GM12878 (cell line): ENCODE measurements around the gene RPS3. TPM values are rescaled to one million over a fixed set of nuclear protein-coding genes. Genes with fewer than 3 reads are reported as not detected.

ENCODE experiments used
- ATAC-seq: fragments of 200-7000 bp; cut with Tn5 transposase; 3 replicates; pipeline ENCODE4 v1.9.1; 2020; ENCODE audit warnings: mild to moderate bottlenecking, moderate library complexity
- BruUV-seq: library from RNA; stranded (reverse); fragments of 400-500 nt; replicated peaks from 2 replicates; lab custom pipeline; 2021; lab: Mats Ljungman, UMichigan
- CTCF ChIA-PET: fragments of 300-600 bp; sonication (Branson Sonifier 250); formaldehyde crosslinking; extraction: SDS; loops from one replicate; lab custom pipeline; 2021; ENCODE audit warnings: inconsistent platforms; lab: Yijun Ruan, JAX
- POLR2A ChIA-PET: fragments of 350-600 bp; formaldehyde crosslinking; extraction: SDS; loops from one replicate; lab custom pipeline; 2021; ENCODE audit warnings: inconsistent platforms; lab: Charles Lee
- RAD21 ChIA-PET: fragments of 300-600 bp; sonication (Branson Sonifier 250); formaldehyde crosslinking; loops from one replicate; lab custom pipeline; 2023; ENCODE audit warnings: antibody characterized with exemption; ENCODE audit not compliant: unreplicated experiment; lab: Charles Lee
- SMC1A ChIA-PET: fragments of 300-600 bp; sonication (Branson Sonifier 250); formaldehyde crosslinking; loops from one replicate; lab custom pipeline; 2023; ENCODE audit not compliant: unreplicated experiment, uncharacterized antibody; lab: Charles Lee
- DNase-seq: peaks from one replicate; pipeline ENCODE4 v3.0.0-alpha.2; 2011; ENCODE audit warnings: low read depth, low spot score
- FAIRE-seq: peaks from 3 replicates; lab custom pipeline; 2011; peaks lifted over from hg19 to GRCh38; lab: Jason Lieb, UNC
- H2AFZ ChIP-seq: 2 replicates; pipeline ENCODE4 v1.6.0; 2011; ENCODE audit warnings: low read depth, low read length, control low read depth; ENCODE audit not compliant: control insufficient read depth
- H3K27ac ChIP-seq: 2 replicates; pipeline ENCODE4 v1.5.1; 2011; ENCODE audit warnings: control low read depth; ENCODE audit not compliant: control insufficient read depth, insufficient read depth
- H3K27me3 ChIP-seq, 2 experiments: replicated peaks in 1 of 2; 2 replicates each; pipeline versions ENCODE4 v1.6.0 to v1.6.1; 2011; ENCODE audit warnings: low read length in 1 of 2; ENCODE audit not compliant: control insufficient read depth in 2 of 2, insufficient read depth in 2 of 2
- H3K36me3 ChIP-seq, 2 experiments: 2 replicates each; pipeline ENCODE4 v1.5.1; 2011; ENCODE audit warnings: low read length in 1 of 2; ENCODE audit not compliant: control insufficient read depth in 2 of 2, insufficient read depth in 2 of 2
- H3K4me1 ChIP-seq: 2 replicates; pipeline ENCODE4 v1.6.1; 2011; ENCODE audit warnings: mild to moderate bottlenecking, low read length, moderate library complexity, mixed read lengths; ENCODE audit not compliant: control insufficient read depth, insufficient read depth
- H3K4me2 ChIP-seq: 2 replicates; pipeline ENCODE4 v1.6.0; 2011; ENCODE audit warnings: control low read depth; ENCODE audit not compliant: control insufficient read depth, insufficient read depth
- H3K4me3 ChIP-seq: fragments of 200-600 bp; sonication (generic); 2 replicates; pipeline ENCODE4 v1.5.1; 2016
- H3K79me2 ChIP-seq: 2 replicates; pipeline ENCODE4 v1.6.0; 2011; ENCODE audit warnings: low read length; ENCODE audit not compliant: control insufficient read depth, insufficient read depth
- H3K9ac ChIP-seq: 2 replicates; pipeline ENCODE4 v1.8.0; 2011; ENCODE audit warnings: low read length, control low read depth, mixed read lengths; ENCODE audit not compliant: control insufficient read depth, insufficient read depth
- H3K9me3 ChIP-seq: replicated peaks from 3 replicates; pipeline ENCODE4 v1.5.1; 2011; ENCODE audit warnings: mild to moderate bottlenecking, low read length; ENCODE audit not compliant: control insufficient read depth, insufficient read depth
- H4K20me1 ChIP-seq: 2 replicates; pipeline ENCODE4 v1.6.0; 2011; ENCODE audit not compliant: control insufficient read depth, insufficient read depth
- CREM ChIP-seq: IDR thresholded peaks from 2 replicates; pipeline ENCODE4 v1.6.1; 2014; ENCODE audit warnings: antibody characterized with exemption, low read depth
- GATAD2B ChIP-seq: fragments of 450-650 bp; conservative IDR thresholded peaks from 2 replicates; pipeline ENCODE4 v1.6.1; 2017; ENCODE audit warnings: low read depth, mild to moderate bottlenecking, moderate library complexity
- HDGF ChIP-seq: fragments of 450-650 bp; IDR thresholded peaks from 2 replicates; pipeline ENCODE4 v1.6.1; 2016; ENCODE audit warnings: antibody characterized with exemption
- IRF4 ChIP-seq: IDR thresholded peaks from 2 replicates; pipeline ENCODE4 v1.6.1; 2011; ENCODE audit warnings: low read depth, low read length
- MYC ChIP-seq: IDR thresholded peaks from 2 replicates; pipeline ENCODE4 v1.6.1; 2011; ENCODE audit warnings: mild to moderate bottlenecking, low read length, moderate library complexity, inconsistent platforms; ENCODE audit not compliant: insufficient read depth, insufficient replicate concordance, insufficient read length, severe bottlenecking
- POU2F2 ChIP-seq: IDR thresholded peaks from 3 replicates; pipeline ENCODE4 v1.6.1; 2011; ENCODE audit warnings: low read depth, mild to moderate bottlenecking, low read length, borderline replicate concordance
- SIN3A ChIP-seq: IDR thresholded peaks from 2 replicates; pipeline ENCODE4 v1.6.1; 2012; ENCODE audit warnings: low read depth, low read length, improper control_type of control experiment
- SMARCA5 ChIP-seq: fragments of 450-650 bp; IDR thresholded peaks from 2 replicates; pipeline ENCODE4 v1.6.1; 2017; ENCODE audit warnings: mild to moderate bottlenecking
- SMC3 ChIP-seq: IDR thresholded peaks from 2 replicates; pipeline ENCODE4 v1.6.1; 2011; ENCODE audit warnings: low read length, improper control_type of control experiment, borderline replicate concordance
- SPI1 ChIP-seq: IDR thresholded peaks from 2 replicates; pipeline ENCODE4 v1.6.1; 2011; ENCODE audit warnings: low read depth, mild to moderate bottlenecking, low read length, moderate library complexity, borderline replicate concordance; ENCODE audit not compliant: insufficient read depth
- SRF ChIP-seq, 2 experiments: IDR thresholded peaks; 2 replicates each; pipeline ENCODE4 v1.6.1; 2011; ENCODE audit warnings: low read depth in 2 of 2, low read length in 2 of 2, mild to moderate bottlenecking in 1 of 2, moderate library complexity in 1 of 2
- TARDBP ChIP-seq: IDR thresholded peaks from 2 replicates; pipeline ENCODE4 v1.6.1; 2016; ENCODE audit warnings: borderline replicate concordance
- TCF12 ChIP-seq: IDR thresholded peaks from 2 replicates; pipeline ENCODE4 v1.6.1; 2011; ENCODE audit warnings: low read depth, mild to moderate bottlenecking, low read length
- WGBS: methylation state at CpG from one replicate; pipeline ENCODE4 v1.1.6; 2016; ENCODE audit warnings: low lambda C conversion rate; ENCODE audit not compliant: insufficient replicate concordance, insufficient coverage; ENCODE audit errors: missing lambda C conversion rate; 5-methylcytosine and 5-hydroxymethylcytosine counted together
- in situ Hi-C: fragments of 300-500 bp; cut with MboI; formaldehyde crosslinking; loops from 9 replicates; pipeline ENCODE4 v1.14.3; 2018; ENCODE audit warnings: mixed read lengths
- intact Hi-C: fragments of 100-400 bp; cut with micrococcal nuclease; formaldehyde crosslinking; loops from one replicate; pipeline ENCODE4 v1.14.2; 2022; ENCODE audit not compliant: unreplicated experiment
- polyA plus RNA-seq, 11 experiments: library from polyadenylated mRNA; depleted of rRNA in 4 of 11; unstranded in 6 of 11; stranded (reverse) in 5 of 11; fragments of >200 nt; fragmentation: Nextera tagmentation in 4 of 11; fragmentation: Illumina TruSeq in 1 of 11; extraction: Ambion mirVana in 4 of 11; extraction: Trizol in 1 of 11; gene quantifications; 1 replicate in 1 of 11; 2 replicates in 10 of 11; pipeline versions ENCODE4 v1.2.1 to v1.2.3, GENCODE V29; 2011 to 2016; ENCODE audit warnings: inconsistent platforms in 2 of 11, missing spikeins in 2 of 11, low read depth in 1 of 11
- total RNA-seq, 4 experiments: library from RNA; depleted of rRNA in 3 of 4; stranded (reverse); fragments of >200 nt in 3 of 4; fragmentation: Illumina TruSeq in 1 of 4; extraction: Trizol in 1 of 4; gene quantifications; 2 replicates each; pipeline versions ENCODE4 v1.2.1 to v1.2.3, GENCODE V29; 2013 to 2021
- TF ChIP-seq, protein P1 (sequence below): IDR thresholded peaks from 2 replicates; pipeline ENCODE4 v1.6.1; 2011; ENCODE audit warnings: low read depth, mild to moderate bottlenecking, low read length, moderate library complexity, borderline replicate concordance; ENCODE audit errors: extremely low read depth
- TF ChIP-seq, protein P2 (sequence below): IDR thresholded peaks from 2 replicates; pipeline ENCODE4 v1.6.1; 2011; ENCODE audit warnings: mild to moderate bottlenecking, low read depth, low read length, moderate library complexity; ENCODE audit not compliant: insufficient replicate concordance
- TF ChIP-seq, protein P3 (sequence below), 3 experiments: IDR thresholded peaks in 2 of 3; conservative IDR thresholded peaks in 1 of 3; 2 replicates each; pipeline ENCODE4 v1.5.1; 2011; ENCODE audit warnings: low read depth in 3 of 3, low read length in 3 of 3, mild to moderate bottlenecking in 3 of 3, control low read depth in 2 of 3, moderate library complexity in 2 of 3, inconsistent platforms in 1 of 3, mixed read lengths in 1 of 3; ENCODE audit not compliant: control insufficient read depth in 2 of 3, insufficient read depth in 1 of 3; ENCODE audit errors: extremely low read depth in 1 of 3

The RPS3 gene
- total and polyA plus RNA-seq, 10 of the 15 experiments (the other 5 are each of a cell fraction or from before 2014, with no cell fraction given) = 2,127 to 9,556 (median 4,327) TPM

DNA sequence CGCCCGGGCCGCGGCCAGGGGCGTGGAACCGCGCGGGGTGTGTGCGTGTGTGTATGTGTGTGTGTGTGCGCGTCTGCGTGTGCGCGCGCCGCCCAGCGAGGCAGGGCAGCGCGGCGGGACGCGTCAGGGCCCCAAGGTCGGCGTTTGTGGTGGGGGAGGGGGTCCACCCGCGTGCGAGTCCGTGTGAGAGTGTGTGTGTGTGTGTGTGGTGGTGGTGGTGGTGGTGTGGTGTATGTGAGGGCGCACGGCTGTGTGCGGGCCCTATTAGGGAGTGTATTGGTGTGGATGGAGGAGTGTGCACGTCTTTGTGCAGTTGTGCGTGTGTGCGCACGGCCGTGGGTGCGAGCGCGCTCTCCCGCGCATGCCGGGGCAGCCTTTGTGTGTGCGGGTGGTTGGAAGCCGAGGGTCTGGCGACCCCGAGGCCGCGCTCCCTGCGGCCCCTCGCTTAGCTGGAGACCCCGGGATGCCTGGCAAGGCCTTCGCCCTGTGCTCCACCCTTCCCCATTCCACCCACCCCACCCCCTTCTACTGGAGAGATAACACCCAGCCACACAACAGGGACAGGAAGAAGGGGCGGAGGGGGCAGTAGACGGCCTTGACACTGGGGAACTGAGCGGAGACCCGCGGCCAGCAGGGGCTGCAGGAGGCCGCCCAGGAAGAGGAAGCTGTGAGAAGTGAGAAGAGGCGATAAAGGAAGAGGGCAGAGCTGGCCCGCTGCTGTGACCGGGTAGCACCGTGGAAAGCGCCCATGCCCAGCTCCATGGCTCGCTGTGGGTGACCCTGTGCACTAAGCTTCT, 47.3 kb upstream of the RPS3 start:
- H3K9me3 ChIP-seq = no peaks in the 10 kb centered on the region
- peak overlapping the region; percentile 39 for H3K9ac ChIP-seq
- H3K36me3 ChIP-seq = no peaks in the 10 kb centered on the region
- H3K4me2 ChIP-seq = peak overlapping the region; percentile 92
- H3K4me1 ChIP-seq = peaks cover 11% of the 10 kb centered on the region; the same call in 1 of the 2 replicates
- H3K27ac ChIP-seq = no peak overlapping the region
- no peak for FAIRE-seq
- in situ Hi-C loops = no loop called here
- no peak for DNase-seq
- peaks cover 0 to 4% of the 10 kb centered on the region in 2 experiments; a peak in 1 of 4 replicates for H3K27me3 ChIP-seq
- ChIA-PET CTCF (interaction anchor here (0.9 to 4.4 kb wide), 11 partner anchors 10 to 170 kb away, joined by 3 to 25 read pairs (median 6); no protein-coding TSS in a partner anchor), POLR2A (interaction anchor here (0.6 to 2.2 kb wide), 4 partner anchors 11 to 64 kb away, joined by 3 to 8 read pairs (median 5); no protein-coding TSS in a partner anchor), SMC1A (interaction anchor here (0.8 to 2.4 kb wide), 6 partner anchors 9 to 72 kb away, joined by 3 to 9 read pairs (median 5); no protein-coding TSS in a partner anchor), RAD21 (interaction anchor here (0.9 to 3.3 kb wide), 6 partner anchors 11 to 93 kb away, joined by 3 to 14 read pairs (median 8); no protein-coding TSS in a partner anchor)
- H4K20me1 ChIP-seq = no peaks in the 10 kb centered on the region
- peak overlapping the region; percentile 7 for H2AFZ ChIP-seq
- no TSS peak for BruUV-seq
- peak overlapping the region; percentile 73 for H3K4me3 ChIP-seq
- WGBS = 1% methylated on average over 39 of the region's 64 CpGs
- ATAC-seq = peak; percentile 75
- intact Hi-C loops = no loop called here
- H3K79me2 ChIP-seq = peaks cover 23% of the 10 kb centered on the region
- TF ChIP-seq SMC3 (no peak), POU2F2 (no peak), MYC (no peak), TCF12 (0 out of 2 replicates have a peak, but pooled peaks have one; percentile 5), SIN3A (0 out of 2 replicates have a peak, but pooled peaks have one; percentile 44), CREM (no peak), TARDBP (no peak), SMARCA5 (peak; percentile 17; the same call in 1 of the 2 replicates), SRF (IDR thresholded peaks at IDR 0.05; ENCODE audit: low read depth in 2 of 2, low read length in 2 of 2) (no peak), IRF4 (no peak), HDGF (peak; percentile 91), GATAD2B (peak; percentile 80), SPI1 (peak; percentile 24; the same call in 1 of the 2 replicates)
- TF ChIP-seq, protein P1, sequence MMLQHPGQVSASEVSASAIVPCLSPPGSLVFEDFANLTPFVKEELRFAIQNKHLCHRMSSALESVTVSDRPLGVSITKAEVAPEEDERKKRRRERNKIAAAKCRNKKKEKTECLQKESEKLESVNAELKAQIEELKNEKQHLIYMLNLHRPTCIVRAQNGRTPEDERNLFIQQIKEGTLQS = no peak
- TF ChIP-seq, protein P2, sequence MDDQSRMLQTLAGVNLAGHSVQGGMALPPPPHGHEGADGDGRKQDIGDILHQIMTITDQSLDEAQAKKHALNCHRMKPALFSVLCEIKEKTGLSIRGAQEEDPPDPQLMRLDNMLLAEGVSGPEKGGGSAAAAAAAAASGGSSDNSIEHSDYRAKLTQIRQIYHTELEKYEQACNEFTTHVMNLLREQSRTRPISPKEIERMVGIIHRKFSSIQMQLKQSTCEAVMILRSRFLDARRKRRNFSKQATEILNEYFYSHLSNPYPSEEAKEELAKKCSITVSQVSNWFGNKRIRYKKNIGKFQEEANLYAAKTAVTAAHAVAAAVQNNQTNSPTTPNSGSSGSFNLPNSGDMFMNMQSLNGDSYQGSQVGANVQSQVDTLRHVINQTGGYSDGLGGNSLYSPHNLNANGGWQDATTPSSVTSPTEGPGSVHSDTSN = no peak
- TF ChIP-seq, protein P3, sequence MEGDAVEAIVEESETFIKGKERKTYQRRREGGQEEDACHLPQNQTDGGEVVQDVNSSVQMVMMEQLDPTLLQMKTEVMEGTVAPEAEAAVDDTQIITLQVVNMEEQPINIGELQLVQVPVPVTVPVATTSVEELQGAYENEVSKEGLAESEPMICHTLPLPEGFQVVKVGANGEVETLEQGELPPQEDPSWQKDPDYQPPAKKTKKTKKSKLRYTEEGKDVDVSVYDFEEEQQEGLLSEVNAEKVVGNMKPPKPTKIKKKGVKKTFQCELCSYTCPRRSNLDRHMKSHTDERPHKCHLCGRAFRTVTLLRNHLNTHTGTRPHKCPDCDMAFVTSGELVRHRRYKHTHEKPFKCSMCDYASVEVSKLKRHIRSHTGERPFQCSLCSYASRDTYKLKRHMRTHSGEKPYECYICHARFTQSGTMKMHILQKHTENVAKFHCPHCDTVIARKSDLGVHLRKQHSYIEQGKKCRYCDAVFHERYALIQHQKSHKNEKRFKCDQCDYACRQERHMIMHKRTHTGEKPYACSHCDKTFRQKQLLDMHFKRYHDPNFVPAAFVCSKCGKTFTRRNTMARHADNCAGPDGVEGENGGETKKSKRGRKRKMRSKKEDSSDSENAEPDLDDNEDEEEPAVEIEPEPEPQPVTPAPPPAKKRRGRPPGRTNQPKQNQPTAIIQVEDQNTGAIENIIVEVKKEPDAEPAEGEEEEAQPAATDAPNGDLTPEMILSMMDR (IDR thresholded peaks at IDR 0.05 in 2 of 3, conservative IDR thresholded peaks at IDR 0.05 in 1 of 3; ENCODE audit: control insufficient read depth in 2 of 3, extremely low read depth in 1 of 3, insufficient read depth in 1 of 3, low read depth in 3 of 3, low read length in 3 of 3) = 0 out of 6 replicates have a peak, but pooled peaks of 1 of the 3 experiments have one; percentile 5
